NCI-H82 (cell line): ENCODE results near the gene CERS6.
"Not testable (repeated sequence)": the region's sequence is repeated elsewhere in the genome, so short reads cannot be mapped to it uniquely, and the experiment has no call there.

Source experiments
- DNase-seq: peaks from one replicate; lab custom pipeline; 2025; lab: John Stamatoyannopoulos, UW

The CERS6 gene

GRCh38 chr2:168468354-168468753 lies 12.3 kb downstream of the CERS6 start:
- no peak for DNase-seq

- no peak for DNase-seq
Observed at GRCh38 chr2:168469281-168469988, 13.4 kb downstream of the CERS6 start.

- DNase-seq = peak; percentile 99
Observed at GRCh38 chr2:168470320-168471162, 14.5 kb downstream of the CERS6 start.

DNA sequence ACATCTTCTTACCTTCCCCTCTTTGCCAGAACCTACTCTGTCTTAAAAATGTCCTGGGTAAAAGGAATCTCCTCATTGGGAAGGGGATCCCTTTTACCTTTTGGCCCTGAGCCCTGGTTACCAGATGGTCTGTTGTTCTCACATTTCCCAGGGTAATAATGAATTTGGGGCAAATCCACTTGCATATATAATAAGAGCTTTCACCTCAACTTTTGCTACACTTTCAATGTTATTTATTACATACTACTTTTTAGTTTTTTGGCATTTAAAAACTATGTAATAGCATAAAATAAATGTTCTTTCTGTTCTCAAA lies 15.0 kb downstream of the CERS6 start:
- no peak for DNase-seq

GRCh38 chr2:168475636-168476035 lies 19.6 kb downstream of the CERS6 start:
- no peak for DNase-seq

DNA sequence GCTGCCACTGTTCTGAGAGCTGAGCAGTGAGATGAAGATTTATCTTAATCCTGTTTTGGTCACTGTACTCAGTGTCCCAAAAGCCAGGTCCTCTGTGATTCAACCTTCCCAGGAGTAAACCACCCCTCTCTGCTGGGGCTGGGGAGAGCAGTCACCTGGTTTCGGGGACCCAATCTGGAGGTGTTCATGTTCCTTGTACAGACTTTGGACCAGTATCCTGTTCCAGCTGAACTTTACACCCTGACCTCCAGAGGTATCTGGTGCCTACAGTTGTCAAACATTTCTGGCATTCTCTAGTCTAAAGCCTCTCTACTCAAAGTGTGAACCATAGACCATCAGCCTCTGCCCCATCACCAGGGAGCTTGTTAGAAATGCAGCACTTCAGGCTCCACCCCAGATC lies 22.1 kb downstream of the CERS6 start:
- DNase-seq = peak; percentile 86

DNA sequence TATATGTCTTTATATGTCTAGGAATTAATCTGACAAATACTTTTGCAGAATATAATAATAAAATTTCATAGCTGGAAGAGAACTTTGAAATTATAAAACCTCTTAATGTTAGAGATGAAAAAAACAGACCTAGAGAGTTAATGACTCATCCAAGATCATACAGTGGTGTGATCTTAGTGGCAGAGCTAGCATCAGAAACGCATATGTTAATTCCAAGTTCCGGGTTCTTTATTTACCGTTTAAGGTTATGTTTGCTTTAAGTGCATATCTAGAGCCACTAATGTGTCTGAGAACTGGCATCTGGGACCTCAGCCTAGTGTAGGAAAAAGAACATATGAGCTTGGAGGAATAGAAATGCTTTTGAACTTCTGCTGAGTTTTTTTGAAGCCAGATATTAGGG lies 24.3 kb downstream of the CERS6 start:
- no peak for DNase-seq

DNA sequence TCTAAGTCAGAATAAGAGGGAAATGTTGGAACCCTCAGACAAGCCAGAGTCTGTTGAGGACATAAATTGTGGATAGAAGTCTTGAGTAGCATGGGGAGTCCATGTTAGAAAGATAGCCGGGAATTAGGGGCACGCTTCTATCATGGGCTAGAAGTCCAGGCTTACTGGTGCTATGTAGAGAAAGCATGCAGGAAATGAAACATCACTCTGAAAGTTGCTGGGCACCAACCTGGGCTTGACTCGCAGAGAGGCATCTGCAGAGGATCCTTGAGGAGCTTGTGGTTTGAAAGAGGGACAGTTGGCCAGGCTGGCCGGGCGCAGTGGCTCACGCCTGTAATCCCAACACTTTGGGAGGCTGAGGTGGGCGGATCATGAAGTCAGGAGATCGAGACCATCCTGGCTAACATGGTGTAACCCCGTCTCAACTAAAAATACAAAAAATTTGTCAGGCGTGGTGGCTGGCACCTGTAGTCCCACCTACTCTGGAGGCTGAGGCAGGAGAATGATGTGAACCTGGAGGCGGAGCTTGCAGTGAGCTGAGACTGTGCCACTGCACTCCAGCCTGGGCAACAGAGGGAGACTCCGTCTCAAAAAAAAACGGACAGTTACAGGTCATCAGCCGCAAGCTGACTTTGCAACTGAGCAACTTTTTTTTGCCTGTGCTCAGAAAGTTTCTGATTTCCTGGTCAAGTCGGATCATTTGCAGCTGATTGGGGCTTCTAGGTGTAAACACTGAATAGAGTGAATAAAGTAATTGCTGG lies 24.9 kb downstream of the CERS6 start:
- no peak for DNase-seq

DNA sequence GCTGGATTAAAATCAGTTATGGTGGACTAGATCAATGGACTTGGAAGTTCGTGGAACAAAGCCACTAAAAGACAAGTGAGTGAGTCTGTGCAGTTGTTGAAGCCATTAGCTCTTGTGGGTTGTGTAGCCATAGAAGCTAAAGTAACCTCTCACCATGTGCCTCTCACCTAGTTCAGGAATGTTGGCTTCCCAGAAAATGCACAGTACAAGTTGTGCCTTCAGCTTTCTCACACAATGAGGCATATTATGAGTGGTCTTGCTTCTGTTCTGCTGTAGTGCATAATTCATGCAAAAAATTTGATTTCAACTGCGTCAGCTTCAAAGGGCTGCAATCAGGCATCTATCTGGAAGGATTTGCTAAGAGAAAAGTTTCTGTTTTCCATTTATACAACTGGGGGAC lies 26.2 kb downstream of the CERS6 start:
- DNase-seq = no peak

DNA sequence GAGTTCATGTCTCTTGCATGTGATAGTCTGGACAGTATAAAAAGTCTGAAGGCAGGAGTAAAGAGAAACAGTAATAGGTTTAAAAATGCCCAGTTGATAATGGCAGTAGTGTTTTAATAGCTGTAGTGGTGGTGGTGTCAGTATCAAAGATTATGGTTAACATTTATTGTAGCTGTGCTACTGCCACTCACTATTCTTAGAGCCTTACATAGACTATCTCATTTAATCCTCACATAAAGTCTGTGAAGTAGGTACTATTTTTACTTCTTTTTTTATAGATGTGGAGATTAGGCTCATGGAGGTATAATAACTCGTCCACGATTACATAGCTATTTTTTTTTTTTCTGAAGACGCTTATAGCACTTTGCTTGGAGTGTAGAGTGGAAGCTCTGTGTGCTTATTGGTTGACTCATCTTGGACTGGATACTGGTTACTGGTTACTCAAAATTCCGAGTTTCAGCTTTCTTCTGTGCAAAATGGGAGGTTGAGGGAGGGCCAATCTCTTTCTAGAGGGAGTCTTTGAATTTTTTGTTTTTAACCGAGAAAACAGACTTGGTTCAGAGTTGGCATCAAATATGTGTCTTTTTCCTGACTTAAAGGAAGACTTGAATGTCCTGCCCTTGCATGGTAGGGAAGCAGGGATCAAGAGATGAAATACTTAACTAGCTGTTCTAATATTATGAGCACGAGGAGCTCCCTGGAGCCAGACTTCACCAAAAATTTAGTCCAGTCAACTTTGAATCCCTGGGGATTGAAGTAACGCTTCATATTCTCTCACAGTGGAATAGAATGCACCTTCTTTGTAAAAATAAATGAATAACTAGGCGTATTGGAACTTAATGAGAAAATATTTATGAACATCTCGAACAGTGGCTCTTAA lies 27.1 kb downstream of the CERS6 start:
- DNase-seq = no peak

DNA sequence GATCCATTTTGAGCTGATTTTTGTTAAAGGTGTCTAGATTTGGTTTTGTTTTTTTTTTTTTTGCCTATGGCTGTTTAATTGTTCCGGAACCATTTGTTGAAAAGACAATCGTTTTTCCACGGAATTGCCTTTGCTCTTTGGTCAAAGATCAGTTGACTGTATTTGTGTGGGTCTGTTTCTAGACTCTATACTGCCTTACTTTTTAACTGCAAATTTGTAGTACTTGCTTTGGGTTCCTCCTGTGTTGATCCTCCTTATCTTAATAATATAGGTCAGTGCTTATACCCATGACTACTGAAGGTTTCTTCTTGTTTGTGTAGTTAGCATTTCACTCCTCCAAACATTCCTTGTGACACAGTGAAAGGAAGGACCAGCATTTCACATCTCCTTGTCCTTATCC lies 30.4 kb downstream of the CERS6 start:
- DNase-seq = no peak

- DNase-seq = peak; percentile 56
Observed at GRCh38 chr2:168490015-168490874, 34.2 kb downstream of the CERS6 start.

DNA sequence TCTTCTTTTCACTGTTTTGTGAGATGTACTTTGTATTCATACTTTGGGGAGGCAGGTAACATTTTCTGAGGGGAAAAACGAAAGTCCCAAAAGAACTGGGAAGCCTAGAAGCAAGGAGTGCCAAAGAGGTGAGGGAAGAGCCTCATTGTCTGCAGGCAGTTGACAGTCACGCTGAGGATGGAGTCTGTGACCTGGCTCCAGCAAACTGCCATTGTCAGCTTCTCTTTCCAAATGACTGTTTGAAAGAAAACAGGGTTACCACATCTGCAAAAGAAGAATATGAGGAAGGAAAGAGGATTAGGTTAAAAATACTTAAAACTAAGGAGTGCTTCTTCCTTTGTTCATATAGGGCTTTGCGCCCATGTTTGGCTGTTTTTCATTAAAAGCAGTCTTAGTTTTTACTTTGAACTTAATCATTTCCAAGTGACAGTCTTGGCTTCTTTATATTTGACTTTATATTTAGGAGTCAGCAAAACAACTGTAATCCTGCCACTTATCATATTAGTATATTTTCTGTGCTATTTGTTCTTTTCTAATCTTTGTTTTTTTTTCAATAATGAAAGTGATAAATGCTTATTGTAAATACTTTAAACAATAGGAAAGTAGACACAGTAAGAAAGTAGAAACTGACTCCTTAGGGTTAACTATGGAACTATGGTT lies 35.0 kb downstream of the CERS6 start:
- DNase-seq = no peak

GRCh38 chr2:168491728-168492127 lies 35.7 kb downstream of the CERS6 start:
- not testable (repeated sequence) for DNase-seq

DNA sequence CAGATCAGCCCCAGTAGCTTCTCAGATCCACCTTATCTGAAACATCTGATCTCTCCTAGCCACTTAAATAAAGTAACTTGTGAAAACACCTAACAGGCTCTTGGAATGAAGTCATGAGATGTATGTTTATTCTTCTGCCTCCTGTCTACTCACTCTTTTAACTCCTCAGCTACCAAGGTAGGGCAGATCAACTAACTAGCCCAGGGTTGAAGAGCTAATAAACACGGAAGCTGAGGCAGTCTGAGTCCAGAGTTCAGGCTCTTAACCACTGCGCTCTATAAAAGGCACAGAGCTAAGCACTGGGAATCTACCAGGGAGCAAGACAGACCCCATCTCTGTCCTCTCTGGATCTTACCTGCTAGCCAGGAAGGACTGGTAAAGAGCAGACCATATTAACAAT lies 37.1 kb downstream of the CERS6 start:
- DNase-seq = not testable (repeated sequence)

- DNase-seq = no peak
Observed at GRCh38 chr2:168494190-168494711, 38.2 kb downstream of the CERS6 start.

DNA sequence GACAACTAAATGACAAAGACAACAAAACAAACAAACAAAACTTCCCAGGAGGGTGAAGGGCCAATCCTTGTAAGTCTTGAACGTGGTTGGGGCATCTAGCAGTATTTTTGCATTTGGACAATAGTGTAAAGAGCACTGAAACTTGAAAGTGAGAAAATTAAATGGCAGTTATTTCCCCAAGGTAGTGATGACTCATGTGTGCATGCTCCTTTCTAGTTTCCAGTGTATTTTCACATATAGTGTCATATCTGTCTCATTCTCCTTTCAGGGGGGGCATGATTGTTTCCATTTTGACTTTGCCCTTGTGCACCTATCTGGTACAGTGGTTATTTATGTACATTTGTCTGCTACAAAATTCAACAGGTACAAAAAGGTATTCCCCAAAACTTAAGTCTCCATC lies 39.5 kb downstream of the CERS6 start:
- DNase-seq = no peak

DNA sequence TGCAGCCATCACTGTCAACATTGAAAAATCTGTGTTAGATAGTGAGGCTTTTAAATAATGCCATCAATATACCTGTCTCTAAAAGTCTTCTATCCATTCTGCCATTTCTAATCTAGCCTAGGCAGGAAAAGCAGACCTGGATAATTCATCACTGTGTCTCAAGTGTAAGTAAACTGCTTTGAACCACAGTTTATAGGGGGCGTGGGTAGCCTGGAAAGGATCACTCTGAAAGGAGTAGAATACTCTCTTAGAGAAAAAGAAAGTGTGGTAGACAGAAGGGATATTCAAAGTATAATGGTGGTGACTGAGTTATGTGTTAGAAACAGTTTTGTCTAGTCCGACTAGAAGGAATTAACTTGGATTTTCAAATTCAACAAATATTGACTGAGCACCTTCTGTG lies 40.8 kb downstream of the CERS6 start:
- DNase-seq = no peak

DNA sequence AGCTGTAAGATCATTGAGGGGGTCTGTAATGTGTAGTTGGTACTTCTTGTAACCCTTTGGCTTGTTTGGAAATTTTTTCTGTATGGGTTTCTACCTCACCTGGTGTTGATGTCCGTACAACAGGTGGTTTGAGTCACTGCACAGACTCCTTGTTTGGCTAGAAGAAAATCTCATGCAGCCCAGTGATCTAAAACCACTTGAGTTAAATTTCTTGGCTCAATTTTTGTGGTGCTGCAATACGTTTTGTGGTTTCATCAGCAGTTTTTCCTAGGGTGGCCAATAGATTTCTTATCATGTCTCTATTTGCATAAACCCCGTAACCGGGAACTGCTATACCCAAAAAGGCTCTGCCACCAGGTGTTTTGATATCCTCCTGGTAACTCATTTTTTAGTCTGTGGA lies 43.4 kb downstream of the CERS6 start:
- DNase-seq = no peak

DNA sequence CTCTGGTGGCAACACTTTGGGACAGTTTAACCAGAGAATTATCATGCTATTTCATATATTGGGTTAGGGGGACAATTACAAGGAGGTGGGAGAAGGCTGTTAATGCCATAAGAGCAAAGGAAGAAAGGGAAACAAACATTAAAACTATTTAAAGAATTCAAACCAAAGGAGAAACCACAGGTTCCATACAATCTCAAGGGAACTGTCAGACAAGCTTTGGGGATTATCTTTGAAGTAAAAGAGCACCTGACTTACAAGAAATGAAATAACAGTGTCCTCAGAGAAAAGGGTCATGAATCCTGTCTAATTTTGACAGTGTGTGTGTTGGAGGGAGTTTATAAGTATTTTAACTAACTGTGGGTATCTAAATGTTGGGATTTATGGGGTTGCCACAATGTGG lies 44.4 kb downstream of the CERS6 start:
- no peak for DNase-seq
